Dermis microvascular lymphatic vessel endothelial cell (primary cell): ENCODE data around the gene ADGRF1. TPM values are rescaled to one million over a fixed set of nuclear protein-coding genes. Genes with fewer than 3 reads are reported as not detected.

Experiments used
- total RNA-seq: library from RNA; depleted of rRNA; stranded (reverse); fragments of >200 nt; gene quantifications from 2 replicates; pipeline ENCODE4 v1.2.1, GENCODE V29; 2014

ADGRF1 gene
- total RNA-seq, 1 donor from 2014 or later = not detected

Other genes with a start within 250 kb of the ADGRF1 start
- not detected in 2 replicates for gene MEP1A, start 248.9 kb downstream of the ADGRF1 start, total RNA-seq
- 107 and 112 TPM in 2 replicates for gene ADGRF5, start 120.4 kb downstream of the ADGRF1 start, total RNA-seq